Measurements from ENCODE around the gene RASGEF1B. TPM values are rescaled to one million over a fixed set of nuclear protein-coding genes. Genes with fewer than 3 reads are reported as not detected.

RASGEF1B gene
- total and polyA plus RNA-seq, 9 of the 15 experiments (the other 6 are each of a cell fraction or from before 2014, with no cell fraction given): 0.04 to 0.57 (median 0.22) TPM

- peak overlapping the region; percentile 17; the same call in 1 of the 2 replicates for H3K4me2 ChIP-seq (ENCODE audit: insufficient read depth, low read length)
- no peaks in the 10 kb centered on the region for H3K9me3 ChIP-seq (replicated peaks; ENCODE audit: control insufficient read depth, insufficient read depth, low read depth, low read length)
- intact Hi-C loops (cut with micrococcal nuclease) (no loop called here), in situ Hi-C loops (cut with MboI) (no loop called here)
- ChIA-PET CTCF (ENCODE audit: low intra/inter-chr PET ratio) (no interaction called here), POLR2A (no interaction called here)
- no peaks in the 10 kb centered on the region for H3K9me1 ChIP-seq (ENCODE audit: control insufficient read depth, insufficient read depth, low read length)
- 0 out of 4 replicates have a peak overlapping the region, but pooled peaks of 1 of the 2 experiments have one; percentile 3 for H3K9ac ChIP-seq (ENCODE audit: insufficient read depth in 1 of 2, low read depth in 2 of 2, low read length in 2 of 2)
- FAIRE-seq (peak; percentile 81), ATAC-seq (peak; percentile 70), DNase-seq (ENCODE audit: extremely low read depth in 1 of 4, low spot score in 3 of 4) (peak in 3 of 4 experiments; percentile 16 to 48 (median 35))
- no peaks in the 10 kb centered on the region for H3K27me3 ChIP-seq (ENCODE audit: control insufficient read depth in 2 of 2, insufficient read depth in 2 of 2, low read length in 2 of 2)
- BruUV-seq (replicated peaks): no TSS peak
- no peaks in the 10 kb centered on the region for H4K20me1 ChIP-seq (replicated peaks; ENCODE audit: control insufficient read depth, insufficient read depth, low read length)
- peak overlapping the region; percentile 54; the same call in 2 of the 3 replicates for H3K27ac ChIP-seq (ENCODE audit: extremely low read depth, low read depth, low read length)
- H3K4me3 ChIP-seq: no peak overlapping the region
- WGBS (ENCODE audit: insufficient coverage, low coverage, missing lambda C conversion rate): 4% methylated on average over 5 of the region's 5 CpGs
- peaks cover 0 to 22% of the 10 kb centered on the region in 2 experiments; a peak in 3 of 5 replicates for H3K4me1 ChIP-seq (replicated peaks in 1 of 2; ENCODE audit: control insufficient read depth in 2 of 2, insufficient read depth in 2 of 2, low read length in 2 of 2)
- no peaks in the 10 kb centered on the region for H3K36me3 ChIP-seq (ENCODE audit: control insufficient read depth, insufficient read depth, low read length)
- no peaks in the 10 kb centered on the region for H3K79me2 ChIP-seq (ENCODE audit: control insufficient read depth, insufficient read depth, low read length)
- peak overlapping the region; percentile 84 for H2AFZ ChIP-seq (ENCODE audit: low read depth, low read length)
- peak; percentile 13 for TF ChIP-seq FOS (IDR thresholded peaks at IDR 0.05; ENCODE audit: extremely low read depth, insufficient read length)
- TF ChIP-seq MEF2D (tag; conservative IDR thresholded peaks at IDR 0.05; ENCODE audit: low read depth): no peak
- TF ChIP-seq ATF3 (IDR thresholded peaks at IDR 0.05): peak; percentile 91
- no peak for TF ChIP-seq ATF3 (CRISPR knock-in tag; conservative IDR thresholded peaks at IDR 0.05)
- no peak for TF ChIP-seq MYNN (IDR thresholded peaks at IDR 0.05)
- TF ChIP-seq MYNN (CRISPR knock-in tag; IDR thresholded peaks at IDR 0.05): no peak
- TF ChIP-seq NCOA4 (IDR thresholded peaks at IDR 0.05; ENCODE audit: partially characterized antibody): no peak
- no peak for TF ChIP-seq RNF219 (CRISPR knock-in tag; IDR thresholded peaks at IDR 0.05)
- TF ChIP-seq CTCFL (IDR thresholded peaks at IDR 0.05; ENCODE audit: borderline replicate concordance, insufficient read depth, low read depth, low read length, poor library complexity, severe bottlenecking): no peak
- TF ChIP-seq CREM (IDR thresholded peaks at IDR 0.05; ENCODE audit: low read depth): peak; percentile 81
- TF ChIP-seq LARP7 (IDR thresholded peaks at IDR 0.05): no peak
- TF ChIP-seq ZNF436 (CRISPR knock-in tag; IDR thresholded peaks at IDR 0.05): no peak
- peak; percentile 95 for TF ChIP-seq FOSL1 (tag; conservative IDR thresholded peaks at IDR 0.05)
- TF ChIP-seq NCOA1 (IDR thresholded peaks at IDR 0.05; ENCODE audit: low read depth): 0 out of 2 replicates have a peak, but pooled peaks have one; percentile 43
- TF ChIP-seq FUS (optimal IDR thresholded peaks at IDR 0.05; ENCODE audit: low read depth, low read length): no peak
- TF ChIP-seq NFE2 (IDR thresholded peaks at IDR 0.05; ENCODE audit: low read depth): peak; percentile 82
- TF ChIP-seq MAFF (IDR thresholded peaks at IDR 0.05; ENCODE audit: low read length): 0 out of 2 replicates have a peak, but pooled peaks have one; percentile 11
- peak; percentile 50; the same call in 1 of the 2 replicates for TF ChIP-seq DPF2 (IDR thresholded peaks at IDR 0.05)
- TF ChIP-seq JUN (IDR thresholded peaks at IDR 0.05; ENCODE audit: borderline replicate concordance, low read depth, low read length): peak; percentile 83
- TF ChIP-seq JUN (CRISPR knock-in tag; IDR thresholded peaks at IDR 0.05; ENCODE audit: borderline replicate concordance): no peak
- TF ChIP-seq EP300 (IDR thresholded peaks at IDR 0.05; ENCODE audit: low read length): peak; percentile 54; the same call in 1 of the 2 replicates
These were observed 17.2 kb downstream of the RASGEF1B start for GRCh38 chr4:81454499-81454898.

Measured in K562 (cell line).